Right lobe of liver (tissue), 6 donors: ENCODE measurements around the gene R3HDM4. TPM values are rescaled to one million over a fixed set of nuclear protein-coding genes. Genes with fewer than 3 reads are reported as not detected.

Source experiments
- ATAC-seq, 4 donors: fragments of 200-7000 bp; cut with Tn5 transposase; one replicate each; pipeline ENCODE4 v1.9.1; 2020; ENCODE audit warnings: mild to moderate bottlenecking in 4 of 4, moderate library complexity in 4 of 4
- DNase-seq, 3 donors: peaks; one replicate each; pipeline ENCODE4 v3.0.0-alpha.2; 2020
- H3K27ac ChIP-seq, 3 donors: fragments of 200-600 bp; one replicate each; pipeline ENCODE4 v1.8.0; 2022
- H3K27me3 ChIP-seq, 2 donors: fragments of 200-600 bp; one replicate each; pipeline ENCODE4 v1.8.0; 2022
- H3K36me3 ChIP-seq, 4 donors: fragments of 200-600 bp; sonication (generic) in 1 of 4; one replicate each; pipeline versions ENCODE4 v1.5.1 to v1.8.0; 2017 to 2022; ENCODE audit warnings: control low read depth in 1 of 4
- H3K4me1 ChIP-seq, 4 donors: fragments of 200-600 bp; sonication (generic) in 1 of 4; one replicate each; pipeline versions ENCODE4 v1.5.1 to v1.8.0; 2017 to 2022; ENCODE audit warnings: control low read depth in 1 of 4
- H3K4me3 ChIP-seq, 3 donors: fragments of 200-600 bp; one replicate each; pipeline ENCODE4 v1.8.0; 2022
- H3K9me3 ChIP-seq, 4 donors: fragments of 200-600 bp; sonication (generic) in 1 of 4; one replicate each; pipeline versions ENCODE4 v1.5.1 to v1.8.0; 2017 to 2022; ENCODE audit warnings: control low read depth in 1 of 4
- CTCF ChIP-seq, 4 donors: fragments of 200-600 bp in 3 of 4; fragments of 450-650 bp in 1 of 4; IDR thresholded peaks; one replicate each; pipeline versions ENCODE4 v1.5.1 to v1.8.0; 2016 to 2022; ENCODE audit warnings: antibody characterized with exemption in 4 of 4, mild to moderate bottlenecking in 2 of 4
- POLR2A ChIP-seq: fragments of 450-650 bp; IDR thresholded peaks from one replicate; pipeline ENCODE4 v1.6.1; 2017; ENCODE audit warnings: antibody characterized with exemption, mild to moderate bottlenecking
- WGBS: methylation state at CpG from one replicate; pipeline ENCODE4 v1.1.6; 2018; ENCODE audit warnings: low coverage, low lambda C conversion rate; ENCODE audit not compliant: insufficient coverage; ENCODE audit errors: missing lambda C conversion rate; 5-methylcytosine and 5-hydroxymethylcytosine counted together
- intact Hi-C, 2 donors: fragments of 100-400 bp; cut with DNase I; formaldehyde crosslinking; loops; one replicate each; pipeline versions ENCODE4 v1.11.2 to v1.14.1; 2022
- total RNA-seq, 6 experiments: library from RNA; depleted of rRNA in 2 of 6; stranded (reverse); fragments of >200 nt in 2 of 6; fragmentation: NEBNext Ultra II Directional in 3 of 6; extraction: Animal tissue kit (Norgen Biotek cat#: 25700) in 3 of 6; gene quantifications; one replicate each; pipeline versions ENCODE4 v1.1.0 to v1.2.4, GENCODE V29; 2016 to 2023
- donor health status: DM: no; HTN: yes; CAD: no.
- donor health status: DM: no; HTN: no; CAD: no.
- donor health status: DM: no; HTN: no; CAD: no.
- donor health status: DM: no; HTN: yes; CAD: no.
- donor health status: DM: no; HTN: yes; CAD: no.

Gene R3HDM4
- total RNA-seq, 6 experiments from 2014 or later, result 14.5 to 28.2 (median 20.5) TPM

GRCh38 chr19:932648-933552 is 19.9 kb upstream of the R3HDM4 start:
- no peaks in the 10 kb centered on the region for H3K36me3 ChIP-seq
- no peak overlapping the region for H3K4me3 ChIP-seq
- 48% methylated on average over 6 of the region's 54 CpGs for WGBS
- H3K27me3 ChIP-seq, result no peaks in the 10 kb centered on the region
- ATAC-seq (no peak), DNase-seq (peak in 1 of 3 donors; percentile 30)
- no peaks in the 10 kb centered on the region for H3K9me3 ChIP-seq
- intact Hi-C loops, result no loop called here
- no peak for TF ChIP-seq POLR2A
- TF ChIP-seq CTCF (IDR thresholded peaks at IDR 0.05), result no peak
- no peak overlapping the region for H3K27ac ChIP-seq
- peaks cover 0 to 25% (median 16%) of the 10 kb centered on the region in 4 donors for H3K4me1 ChIP-seq

- WGBS, result 81% methylated on average over 12 of the region's 32 CpGs
- Histone ChIP-seq H3K27ac (no peak overlapping the region), H3K4me1 (peaks cover 0 to 29% (median 17%) of the 10 kb centered on the region in 4 donors)
Measured at GRCh38 chr19:931860-932647, 19.0 kb upstream of the R3HDM4 start.

GRCh38 chr19:929891-930258 is 16.9 kb upstream of the R3HDM4 start:
- H3K4me3 ChIP-seq, result no peak overlapping the region
- 100% methylated on average over 1 of the region's 6 CpGs for WGBS
- DNase-seq (no peak), ATAC-seq (no peak)
- TF ChIP-seq POLR2A (no peak), CTCF (IDR thresholded peaks at IDR 0.05) (no peak)
- H3K4me1 ChIP-seq, result peaks cover 0 to 23% (median 14%) of the 10 kb centered on the region in 4 donors
- H3K27me3 ChIP-seq, result no peaks in the 10 kb centered on the region
- no peaks in the 10 kb centered on the region for H3K36me3 ChIP-seq
- no peak overlapping the region for H3K27ac ChIP-seq
- no peaks in the 10 kb centered on the region for H3K9me3 ChIP-seq
- intact Hi-C loops, result no loop called here

More at GRCh38 chr19:931860-932647, 19.0 kb upstream of the R3HDM4 start:
- ATAC-seq, result no peak
- Histone ChIP-seq H3K4me3 (no peak overlapping the region), H3K36me3 (no peaks in the 10 kb centered on the region), H3K27me3 (no peaks in the 10 kb centered on the region), H3K9me3 (no peaks in the 10 kb centered on the region)
- intact Hi-C loops, result no loop called here
- DNase-seq, result no peak
- TF ChIP-seq POLR2A (no peak), CTCF (IDR thresholded peaks at IDR 0.05) (no peak)

- no peaks in the 10 kb centered on the region for H3K9me3 ChIP-seq
- TF ChIP-seq CTCF (IDR thresholded peaks at IDR 0.05) (no peak), POLR2A (no peak)
- intact Hi-C loops, result no loop called here
- no peaks in the 10 kb centered on the region for H3K36me3 ChIP-seq
- DNase-seq, result no peak
- H3K4me3 ChIP-seq, result no peak overlapping the region
- no peak for ATAC-seq
- peaks cover 0 to 18% (median 11%) of the 10 kb centered on the region in 4 donors for H3K4me1 ChIP-seq
- WGBS, result 100% methylated on average over 1 of the region's 51 CpGs
- no peak overlapping the region for H3K27ac ChIP-seq
- no peaks in the 10 kb centered on the region for H3K27me3 ChIP-seq
Measured at GRCh38 chr19:929203-929890, 16.3 kb upstream of the R3HDM4 start.
